ENCODE results near the gene CHST15.

Gene CHST15

DNA sequence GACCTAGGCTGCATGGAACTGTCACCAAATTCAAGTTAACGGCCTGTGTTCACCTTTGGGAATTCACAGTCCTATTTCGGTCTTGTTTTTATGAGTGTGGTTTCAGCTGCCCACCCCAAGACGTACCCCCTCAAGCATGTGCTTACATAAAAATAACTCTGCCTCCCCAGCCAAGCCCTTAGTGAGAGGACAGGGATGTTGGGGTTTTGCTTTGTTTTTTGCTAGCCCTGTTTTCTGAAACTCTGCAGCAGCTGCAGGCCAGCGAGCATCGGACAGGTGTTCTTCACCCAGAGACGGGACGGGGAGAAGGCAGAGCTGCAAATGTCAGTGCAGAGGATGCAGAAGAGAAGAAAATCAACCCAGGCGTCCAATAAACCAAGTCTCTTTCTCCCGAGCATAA is 13.5 kb downstream of the CHST15 start:
- DNase-seq: no peak

DNA sequence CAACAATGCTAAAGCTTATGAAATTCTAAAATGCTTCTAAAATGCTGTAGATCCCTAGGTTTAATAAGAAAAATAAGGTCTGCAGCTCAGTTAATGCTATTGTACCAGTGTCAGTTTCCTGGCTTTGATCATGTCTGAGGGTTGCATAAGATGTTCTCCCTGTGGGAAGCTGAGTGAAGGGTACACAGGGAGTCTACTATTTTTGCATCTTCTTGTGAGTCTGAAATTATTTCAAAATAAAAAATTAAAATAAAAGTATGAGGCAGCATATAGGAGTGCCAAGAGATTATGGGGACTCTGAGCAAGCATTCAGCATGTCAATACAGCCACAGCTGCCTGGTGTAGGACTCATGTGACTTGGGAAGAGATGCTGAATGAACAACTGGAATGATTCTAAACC is 14.7 kb downstream of the CHST15 start:
- DNase-seq: no peak

- no peak for DNase-seq
Observed at GRCh38 chr10:124078028-124078427, 15.4 kb downstream of the CHST15 start.

DNA sequence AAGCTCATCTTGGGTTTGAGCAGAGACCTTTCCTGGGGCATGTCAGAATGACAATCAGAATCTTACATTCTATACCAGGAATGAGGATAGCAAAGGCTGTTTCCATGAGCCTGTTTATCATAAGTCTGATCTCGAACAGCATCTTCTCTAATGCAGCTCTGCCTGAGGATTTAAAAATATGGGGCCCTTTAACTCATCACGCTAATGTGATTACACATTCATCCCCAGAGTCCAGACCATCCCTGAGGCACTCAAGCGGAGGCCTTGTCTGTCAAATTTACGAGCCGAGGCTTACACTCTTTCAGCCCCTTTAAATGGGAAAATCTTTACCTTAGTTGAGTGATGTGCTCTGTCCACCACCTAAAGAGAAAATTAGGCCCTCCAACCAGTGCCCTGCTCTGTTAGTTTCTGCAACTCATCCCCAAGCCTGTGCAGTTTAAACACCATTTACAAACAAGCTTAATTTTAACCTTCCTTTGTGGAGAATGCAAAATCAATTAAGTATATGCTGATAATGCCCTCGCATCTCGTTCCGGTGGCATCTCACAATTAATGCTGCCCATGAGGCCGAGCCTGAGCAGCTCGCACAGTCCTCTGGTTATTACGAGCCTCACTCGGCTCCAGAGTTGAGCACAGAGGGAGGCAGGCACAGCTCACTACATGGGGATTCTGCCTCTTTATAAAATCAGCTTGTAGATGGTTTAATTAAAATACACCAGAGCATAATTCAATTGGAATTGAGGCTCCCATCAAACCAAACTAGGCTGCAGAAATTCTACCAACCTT is 16.0 kb downstream of the CHST15 start:
- DNase-seq: no peak

GRCh38 chr10:124076148-124076733 is 17.2 kb downstream of the CHST15 start:
- no peak for DNase-seq

GRCh38 chr10:124075231-124075955 is 18.0 kb downstream of the CHST15 start:
- no peak for DNase-seq

DNA sequence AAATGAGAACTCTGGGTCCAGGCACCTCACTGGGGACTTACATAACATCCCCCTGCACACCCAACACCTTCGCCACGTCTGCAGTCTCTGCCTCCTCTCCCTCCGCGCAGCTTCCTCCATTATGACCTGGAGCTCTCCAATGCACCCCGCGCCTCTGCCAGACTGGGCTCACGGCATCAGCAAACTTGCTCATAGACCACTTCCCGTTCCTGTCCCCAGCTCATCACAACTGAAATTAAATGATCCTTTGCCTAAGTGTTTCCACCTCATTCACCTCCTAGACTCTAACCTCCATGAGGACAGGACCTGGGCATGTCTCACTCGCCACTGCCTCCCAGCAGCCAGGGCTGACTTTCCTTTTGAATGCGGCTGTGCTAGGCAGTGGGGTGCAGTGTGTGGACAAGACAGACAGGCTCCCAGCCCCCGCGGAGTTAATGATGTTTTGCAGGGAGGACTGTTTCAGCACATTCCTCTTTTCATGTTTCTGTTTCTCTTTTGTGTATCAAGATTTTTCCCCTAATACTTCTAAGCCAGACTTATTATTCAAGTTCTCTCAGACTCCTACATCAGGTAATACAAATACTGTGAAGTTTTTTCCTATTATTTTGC is 18.8 kb downstream of the CHST15 start:
- no peak for DNase-seq

- DNase-seq: no peak
Observed at GRCh38 chr10:124073978-124074377, 19.4 kb downstream of the CHST15 start.

GRCh38 chr10:124072541-124072940 is 20.9 kb downstream of the CHST15 start:
- no peak for DNase-seq

GRCh38 chr10:124072106-124072505 is 21.3 kb downstream of the CHST15 start:
- no peak for DNase-seq

GRCh38 chr10:124071141-124071540 is 22.3 kb downstream of the CHST15 start:
- DNase-seq: no peak

DNA sequence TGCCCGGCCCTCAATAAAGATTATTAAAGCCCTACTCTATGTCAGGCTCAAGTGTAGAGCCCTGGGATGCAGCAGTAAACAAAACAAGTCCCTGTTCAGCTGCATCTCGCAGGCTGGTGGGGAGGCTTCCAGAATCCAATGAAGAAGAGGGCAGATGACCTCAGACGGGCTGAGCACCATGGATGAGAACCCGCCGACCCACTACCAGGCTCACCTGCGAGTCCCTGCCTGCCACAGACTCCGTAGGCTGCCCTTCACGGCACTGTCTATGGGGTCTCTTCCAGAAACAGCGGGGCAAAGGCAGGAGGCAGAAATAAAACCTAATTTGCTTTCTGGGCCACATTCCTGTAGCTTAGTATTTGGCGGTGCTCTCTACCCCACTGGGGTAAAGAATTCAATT is 22.7 kb downstream of the CHST15 start:
- no peak for DNase-seq

DNA sequence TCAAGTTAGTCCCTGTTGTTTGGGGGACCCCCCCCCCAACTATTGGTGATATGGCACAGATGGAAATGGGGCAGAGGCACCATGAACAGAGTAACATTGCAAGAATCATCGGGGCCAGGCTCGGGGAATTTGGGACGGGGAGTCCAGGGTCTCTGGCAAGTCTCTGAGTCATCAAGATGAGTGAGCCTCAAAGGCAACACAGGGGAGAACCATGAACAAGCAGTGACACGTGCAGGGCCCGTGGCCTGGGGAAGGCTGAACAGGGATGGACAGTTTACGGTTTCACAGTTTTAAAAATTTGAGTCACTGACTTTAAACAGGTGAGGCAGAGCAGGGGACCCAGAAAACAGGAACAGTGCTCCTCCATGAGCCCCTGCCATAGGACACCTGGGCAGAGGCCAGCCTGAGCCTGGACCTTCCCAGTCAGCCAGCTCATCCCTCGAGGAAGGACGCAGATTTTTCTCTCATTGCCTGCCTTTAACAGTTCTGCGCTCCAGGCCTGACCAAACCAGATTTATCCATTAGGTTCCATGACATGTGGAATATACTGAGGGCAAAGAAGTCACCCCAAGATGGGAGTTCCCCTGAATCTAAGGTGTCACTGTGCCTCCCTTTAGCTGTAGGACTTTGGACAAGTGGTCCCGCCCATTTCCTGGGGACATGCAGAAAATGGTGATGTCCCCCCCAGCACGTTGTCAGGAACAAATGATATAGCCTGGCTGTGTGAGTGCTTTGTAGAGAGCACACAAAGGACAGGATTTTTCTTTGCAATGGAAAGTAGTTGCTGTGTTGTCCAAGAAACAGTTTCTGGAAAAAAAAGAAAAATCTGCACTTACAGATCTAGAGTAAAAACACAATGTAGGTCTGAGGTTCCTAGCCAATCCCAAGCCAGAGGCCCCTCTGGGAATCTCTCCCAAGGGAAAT is 23.8 kb downstream of the CHST15 start:
- no peak for DNase-seq

GRCh38 chr10:124068929-124069328 is 24.5 kb downstream of the CHST15 start:
- DNase-seq: no peak

GRCh38 chr10:124067825-124068400 is 25.5 kb downstream of the CHST15 start:
- DNase-seq: no peak

DNA sequence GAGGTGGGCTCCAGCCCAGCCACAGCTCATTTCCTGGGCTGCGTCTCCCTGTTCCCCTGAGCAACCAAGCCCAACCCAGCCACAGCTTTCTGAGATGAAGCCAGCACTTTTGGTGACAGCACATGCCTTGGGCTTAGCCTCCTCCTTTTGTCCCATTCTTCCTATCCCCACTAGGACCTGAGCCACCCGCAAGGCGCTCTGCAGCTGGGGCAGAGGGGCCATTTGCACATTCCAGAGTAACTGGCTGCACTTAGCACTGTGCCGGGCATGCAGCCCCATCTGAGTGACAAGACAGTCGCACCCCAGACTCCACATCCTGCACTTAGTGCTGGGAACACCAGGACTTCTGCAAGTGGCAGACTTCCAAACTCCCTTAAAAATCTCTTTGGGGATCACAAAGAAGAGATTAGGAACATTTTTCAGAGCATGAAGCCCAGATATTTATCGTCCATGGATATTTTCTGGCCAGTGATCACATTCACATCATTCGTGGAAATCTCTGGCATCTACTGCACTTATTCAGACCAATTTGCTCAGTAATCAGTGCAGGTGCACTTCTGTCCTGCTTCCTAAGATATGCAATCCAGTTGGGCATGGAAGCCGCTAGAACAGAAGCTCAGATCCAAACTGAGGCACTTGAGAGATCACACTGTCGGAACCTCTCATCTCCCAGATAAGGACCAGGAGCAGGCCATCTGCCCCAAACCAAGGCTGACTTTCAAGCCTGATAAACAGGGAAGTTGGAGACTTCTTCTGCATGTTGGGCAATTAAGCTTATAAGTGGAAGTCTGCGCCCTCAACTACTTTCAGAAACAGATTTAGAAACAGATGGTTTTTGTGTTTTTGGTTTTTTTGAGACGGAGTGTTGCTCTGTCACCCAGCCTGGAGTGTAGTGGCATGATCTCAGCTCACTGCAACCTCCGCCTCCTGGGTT is 26.4 kb downstream of the CHST15 start:
- DNase-seq: no peak

GRCh38 chr10:124066126-124066700 is 27.2 kb downstream of the CHST15 start:
- DNase-seq: no peak

- no peak for DNase-seq
Observed at GRCh38 chr10:124065382-124066125, 27.8 kb downstream of the CHST15 start.

GRCh38 chr10:124064676-124065075 is 28.7 kb downstream of the CHST15 start:
- DNase-seq: no peak

All from activated naive CD4-positive, alpha-beta T cell (primary cell).